ENCODE measurements around the gene PLEKHA7.
"Not testable (repeated sequence)": the region's sequence is repeated elsewhere in the genome, so short reads cannot be mapped to it uniquely, and the experiment has no call there.

The PLEKHA7 gene

DNA sequence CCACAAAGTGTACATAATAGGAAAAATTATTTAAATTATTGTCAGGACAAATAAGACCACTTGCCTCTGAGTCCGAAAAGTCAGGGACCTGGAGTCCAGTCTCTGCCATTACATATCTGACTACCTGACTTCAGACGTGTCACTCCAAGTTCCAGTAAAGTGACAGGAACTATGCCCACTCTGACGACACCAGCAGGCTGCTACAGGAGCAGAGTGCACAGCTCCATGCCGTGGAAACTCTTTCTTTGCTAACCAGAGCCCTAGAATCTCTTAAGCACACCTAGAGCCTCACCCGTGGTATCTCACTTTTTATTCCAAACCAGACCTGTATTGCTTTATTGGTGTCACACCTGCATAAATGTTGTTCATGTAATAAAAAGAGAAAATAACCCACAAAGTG is 93.7 kb downstream of the PLEKHA7 start:
- Histone ChIP-seq H3K4ac (ENCODE audit: low read depth in 1 of 2, low read length in 2 of 2) (no peak overlapping the region), H2AFZ (ENCODE audit: low read depth, low read length) (no peak overlapping the region), H3K23ac (ENCODE audit: low read length in 2 of 2) (no peak overlapping the region), H2BK15ac (ENCODE audit: low read depth, poor library complexity, severe bottlenecking) (no peak overlapping the region), H2BK12ac (ENCODE audit: low read length in 2 of 2) (no peak overlapping the region), H3K79me1 (replicated peaks; ENCODE audit: low read length, poor library complexity, severe bottlenecking) (peaks cover 5% of the 10 kb centered on the region), H3K14ac (ENCODE audit: low read length in 2 of 2) (no peak overlapping the region), H2BK120ac (ENCODE audit: low read depth, low read length) (no peak overlapping the region), H3K9me3 (ENCODE audit: control insufficient read depth, low read length) (no peaks in the 10 kb centered on the region), H3K36me3 (ENCODE audit: control insufficient read depth in 1 of 2, insufficient read depth in 2 of 2, low read depth in 1 of 2, low read length in 2 of 2) (no peaks in the 10 kb centered on the region), H3K4me1 (ENCODE audit: control insufficient read depth, insufficient read depth, low read depth, low read length) (peaks cover 16% of the 10 kb centered on the region), H2AK5ac (ENCODE audit: low read length, severe bottlenecking) (no peak overlapping the region), H4K8ac (ENCODE audit: low read length) (no peak overlapping the region), H3K27me3 (ENCODE audit: control insufficient read depth in 1 of 2, insufficient read depth in 1 of 2, low read length in 2 of 2) (peaks cover 12 to 69% of the 10 kb centered on the region in 2 experiments), H4K91ac (ENCODE audit: low read length) (no peak overlapping the region), H2BK5ac (ENCODE audit: low read depth, low read length, poor library complexity, severe bottlenecking) (no peak overlapping the region), H3K4me2 (ENCODE audit: low read length, poor library complexity, severe bottlenecking) (no peak overlapping the region), H3K27ac (ENCODE audit: low read length, poor library complexity, severe bottlenecking) (no peak overlapping the region), H3K4me3 (ENCODE audit: insufficient read depth in 1 of 2, low read depth in 1 of 2, low read length in 2 of 2) (no peak overlapping the region), H3K18ac (ENCODE audit: low read depth in 1 of 2, low read length in 2 of 2) (no peak overlapping the region), H3K9ac (ENCODE audit: low read length) (no peak overlapping the region)
- DNase-seq = no peak
- 87% methylated on average over 4 of the region's 5 CpGs for WGBS

DNA sequence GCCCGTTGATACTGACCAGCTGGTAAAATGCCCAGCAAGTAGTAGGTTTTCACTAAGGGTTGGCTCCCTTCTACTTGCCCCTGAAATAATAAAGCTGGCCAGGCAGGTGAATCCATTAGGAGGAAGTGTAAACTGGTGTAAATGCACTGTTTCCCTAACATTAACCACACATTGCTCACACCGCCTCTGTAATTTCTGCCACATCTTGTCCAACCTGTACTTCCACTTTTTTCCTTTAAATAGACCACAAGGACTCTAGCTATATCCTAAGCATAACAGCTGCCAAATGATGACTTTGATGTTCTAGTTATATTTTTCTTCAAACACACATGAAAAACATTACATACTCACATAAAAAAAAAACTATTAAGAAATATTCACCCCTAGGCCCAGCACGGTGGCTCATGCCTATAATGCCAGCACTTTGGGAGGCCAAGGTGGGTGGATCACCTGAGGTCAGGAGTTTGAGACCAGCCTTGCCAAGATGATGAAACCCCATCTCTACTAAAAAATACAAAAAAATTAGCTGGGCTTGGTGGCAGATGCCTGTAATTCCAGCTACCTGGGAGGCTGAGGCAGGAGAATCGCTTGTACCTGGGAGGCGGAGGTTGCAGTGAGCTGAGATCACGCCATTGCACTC is 95.6 kb downstream of the PLEKHA7 start:
- not testable (repeated sequence) for H2BK120ac ChIP-seq (ENCODE audit: low read depth, low read length); H2BK12ac ChIP-seq (ENCODE audit: low read length in 2 of 2)

DNA sequence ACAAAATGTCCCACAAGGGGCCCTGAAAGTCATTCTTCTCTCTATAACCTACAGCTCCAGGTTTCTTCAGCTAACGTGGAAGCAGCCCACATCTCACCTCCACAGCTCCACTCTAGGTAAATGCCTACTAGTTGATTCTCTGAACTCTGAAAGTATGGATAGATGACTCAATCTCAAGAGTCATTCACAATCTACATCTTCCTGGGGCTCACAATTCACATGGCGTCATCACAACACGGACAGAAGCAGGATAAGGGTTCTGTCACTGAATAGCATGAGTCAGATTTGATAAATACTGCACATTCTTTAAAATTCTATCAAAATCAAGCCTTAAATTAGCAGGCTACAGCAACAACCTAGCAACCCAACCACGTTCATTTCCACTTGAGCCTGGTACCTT is 96.3 kb downstream of the PLEKHA7 start:
- H2BK120ac ChIP-seq (ENCODE audit: low read depth, low read length) = no peak overlapping the region
- no peaks in the 10 kb centered on the region for H3K9me3 ChIP-seq (ENCODE audit: control insufficient read depth, low read length)
- no peak overlapping the region for H2BK12ac ChIP-seq (ENCODE audit: low read length in 2 of 2)
- no peak overlapping the region for H2AFZ ChIP-seq (ENCODE audit: low read depth, low read length)
- H4K91ac ChIP-seq (ENCODE audit: low read length) = no peak overlapping the region
- peaks cover 4% of the 10 kb centered on the region for H3K79me1 ChIP-seq (replicated peaks; ENCODE audit: low read length, poor library complexity, severe bottlenecking)
- H3K36me3 ChIP-seq (ENCODE audit: control insufficient read depth in 1 of 2, insufficient read depth in 2 of 2, low read depth in 1 of 2, low read length in 2 of 2) = no peaks in the 10 kb centered on the region
- H3K23ac ChIP-seq (ENCODE audit: low read length in 2 of 2) = no peak overlapping the region
- no peak overlapping the region for H3K27ac ChIP-seq (ENCODE audit: low read length, poor library complexity, severe bottlenecking)
- no peak for DNase-seq
- H4K8ac ChIP-seq (ENCODE audit: low read length) = no peak overlapping the region
- H3K4me2 ChIP-seq (ENCODE audit: low read length, poor library complexity, severe bottlenecking) = no peak overlapping the region
- no peak overlapping the region for H2AK5ac ChIP-seq (ENCODE audit: low read length, severe bottlenecking)
- no peaks in the 10 kb centered on the region for H3K4me1 ChIP-seq (ENCODE audit: control insufficient read depth, insufficient read depth, low read depth, low read length)
- no peak overlapping the region for H2BK5ac ChIP-seq (ENCODE audit: low read depth, low read length, poor library complexity, severe bottlenecking)
- peaks cover 6 to 57% of the 10 kb centered on the region in 2 experiments for H3K27me3 ChIP-seq (ENCODE audit: control insufficient read depth in 1 of 2, insufficient read depth in 1 of 2, low read length in 2 of 2)
- WGBS = 77% methylated on average over 3 of the region's 4 CpGs
- H3K9ac ChIP-seq (ENCODE audit: low read length) = no peak overlapping the region
- H3K4me3 ChIP-seq (ENCODE audit: insufficient read depth in 1 of 2, low read depth in 1 of 2, low read length in 2 of 2) = no peak overlapping the region
- H3K4ac ChIP-seq (ENCODE audit: low read depth in 1 of 2, low read length in 2 of 2) = no peak overlapping the region
- H3K18ac ChIP-seq (ENCODE audit: low read depth in 1 of 2, low read length in 2 of 2) = no peak overlapping the region
- no peak overlapping the region for H2BK15ac ChIP-seq (ENCODE audit: low read depth, poor library complexity, severe bottlenecking)
- H3K14ac ChIP-seq (ENCODE audit: low read length in 2 of 2) = no peak overlapping the region

More for the DNA sequence above, 95.6 kb downstream of the PLEKHA7 start:
- not testable (repeated sequence) for H2AK5ac ChIP-seq (ENCODE audit: low read length, severe bottlenecking); H3K9ac ChIP-seq (ENCODE audit: low read length); H2BK15ac ChIP-seq (ENCODE audit: low read depth, poor library complexity, severe bottlenecking); H4K91ac ChIP-seq (ENCODE audit: low read length); H3K36me3 ChIP-seq (ENCODE audit: control insufficient read depth in 1 of 2, insufficient read depth in 2 of 2, low read depth in 1 of 2, low read length in 2 of 2); H3K23ac ChIP-seq (ENCODE audit: low read length in 2 of 2); H2AFZ ChIP-seq (ENCODE audit: low read depth, low read length); H3K79me1 ChIP-seq (replicated peaks; ENCODE audit: low read length, poor library complexity, severe bottlenecking); H3K18ac ChIP-seq (ENCODE audit: low read depth in 1 of 2, low read length in 2 of 2); H3K9me3 ChIP-seq (ENCODE audit: control insufficient read depth, low read length); H3K4me1 ChIP-seq (ENCODE audit: control insufficient read depth, insufficient read depth, low read depth, low read length); DNase-seq; H4K8ac ChIP-seq (ENCODE audit: low read length); H3K4ac ChIP-seq (ENCODE audit: low read depth in 1 of 2, low read length in 2 of 2); H3K4me3 ChIP-seq (ENCODE audit: insufficient read depth in 1 of 2, low read depth in 1 of 2, low read length in 2 of 2); H2BK5ac ChIP-seq (ENCODE audit: low read depth, low read length, poor library complexity, severe bottlenecking); H3K27ac ChIP-seq (ENCODE audit: low read length, poor library complexity, severe bottlenecking); H3K14ac ChIP-seq (ENCODE audit: low read length in 2 of 2); H3K4me2 ChIP-seq (ENCODE audit: low read length, poor library complexity, severe bottlenecking)
- 84% methylated on average over 6 of the region's 6 CpGs for WGBS
- peaks cover 7 to 57% of the 10 kb centered on the region in 2 experiments for H3K27me3 ChIP-seq (ENCODE audit: control insufficient read depth in 1 of 2, insufficient read depth in 1 of 2, low read length in 2 of 2)

GRCh38 chr11:16912692-16913111 is 101.5 kb downstream of the PLEKHA7 start:
- Histone ChIP-seq H2BK5ac (ENCODE audit: low read depth, low read length, poor library complexity, severe bottlenecking) (no peak overlapping the region), H3K27ac (ENCODE audit: low read length, poor library complexity, severe bottlenecking) (no peak overlapping the region), H2BK120ac (ENCODE audit: low read depth, low read length) (no peak overlapping the region), H3K36me3 (ENCODE audit: control insufficient read depth in 1 of 2, insufficient read depth in 2 of 2, low read depth in 1 of 2, low read length in 2 of 2) (no peaks in the 10 kb centered on the region), H3K4me3 (ENCODE audit: insufficient read depth in 1 of 2, low read depth in 1 of 2, low read length in 2 of 2) (no peak overlapping the region), H3K79me1 (replicated peaks; ENCODE audit: low read length, poor library complexity, severe bottlenecking) (no peaks in the 10 kb centered on the region), H3K23ac (ENCODE audit: low read length in 2 of 2) (no peak overlapping the region), H2AFZ (ENCODE audit: low read depth, low read length) (no peak overlapping the region), H4K91ac (ENCODE audit: low read length) (no peak overlapping the region), H3K14ac (ENCODE audit: low read length in 2 of 2) (no peak overlapping the region), H3K9ac (ENCODE audit: low read length) (no peak overlapping the region), H3K27me3 (ENCODE audit: control insufficient read depth in 1 of 2, insufficient read depth in 1 of 2, low read length in 2 of 2) (peaks cover 8 to 55% of the 10 kb centered on the region in 2 experiments), H2BK15ac (ENCODE audit: low read depth, poor library complexity, severe bottlenecking) (no peak overlapping the region), H3K4ac (ENCODE audit: low read depth in 1 of 2, low read length in 2 of 2) (no peak overlapping the region), H3K18ac (ENCODE audit: low read depth in 1 of 2, low read length in 2 of 2) (no peak overlapping the region), H3K9me3 (ENCODE audit: control insufficient read depth, low read length) (no peaks in the 10 kb centered on the region), H2AK5ac (ENCODE audit: low read length, severe bottlenecking) (no peak overlapping the region), H4K8ac (ENCODE audit: low read length) (no peak overlapping the region), H3K4me1 (ENCODE audit: control insufficient read depth, insufficient read depth, low read depth, low read length) (no peaks in the 10 kb centered on the region), H2BK12ac (ENCODE audit: low read length in 2 of 2) (no peak overlapping the region), H3K4me2 (ENCODE audit: low read length, poor library complexity, severe bottlenecking) (no peak overlapping the region)
- WGBS = 75% methylated on average over 3 of the region's 3 CpGs
- no peak for DNase-seq
